Parathyroid adenoma (tissue), 2 donors: ENCODE data around the gene POLD2.

Experiments used
- H2AFZ ChIP-seq: fragments of 300-600 bp; sonication (generic); one replicate; pipeline ENCODE4 v1.7.0; 2017; ENCODE audit warnings: antibody characterized with exemption, mild to moderate bottlenecking
- H3K27ac ChIP-seq: fragments of 300-600 bp; sonication (generic); one replicate; pipeline ENCODE4 v1.7.0; 2017
- H3K27me3 ChIP-seq: fragments of 300-600 bp; sonication (generic); one replicate; pipeline ENCODE4 v1.7.0; 2017; ENCODE audit warnings: low read length; ENCODE audit not compliant: control insufficient read depth, insufficient read depth
- H3K36me3 ChIP-seq: fragments of 300-600 bp; sonication (generic); one replicate; pipeline ENCODE4 v1.7.0; 2017; ENCODE audit warnings: low read length; ENCODE audit not compliant: control insufficient read depth, insufficient read depth
- H3K4me1 ChIP-seq: fragments of 300-600 bp; sonication (generic); one replicate; pipeline ENCODE4 v1.7.0; 2017; ENCODE audit warnings: control low read depth
- H3K4me2 ChIP-seq: fragments of 300-600 bp; sonication (generic); one replicate; pipeline ENCODE4 v1.7.0; 2017; ENCODE audit warnings: low read length
- H3K4me3 ChIP-seq: fragments of 300-600 bp; sonication (generic); one replicate; pipeline ENCODE4 v1.7.0; 2017; ENCODE audit warnings: low read depth, low read length
- H3K79me2 ChIP-seq: fragments of 300-600 bp; sonication (generic); one replicate; pipeline ENCODE4 v1.7.0; 2017; ENCODE audit warnings: control low read depth
- H3K9ac ChIP-seq: fragments of 300-600 bp; sonication (generic); one replicate; pipeline ENCODE4 v1.7.0; 2017; ENCODE audit warnings: mild to moderate bottlenecking
- H3K9me3 ChIP-seq: fragments of 300-600 bp; sonication (generic); one replicate; pipeline ENCODE4 v1.7.0; 2017; ENCODE audit warnings: low read length; ENCODE audit not compliant: control insufficient read depth
- TF ChIP-seq, protein P1 (sequence below): fragments of 300-600 bp; sonication (generic); IDR thresholded peaks from one replicate; pipeline ENCODE4 v1.7.0; 2017; ENCODE audit warnings: antibody characterized with exemption, mild to moderate bottlenecking
- donor health status: primary hyperparathyroidism.

Gene POLD2

DNA sequence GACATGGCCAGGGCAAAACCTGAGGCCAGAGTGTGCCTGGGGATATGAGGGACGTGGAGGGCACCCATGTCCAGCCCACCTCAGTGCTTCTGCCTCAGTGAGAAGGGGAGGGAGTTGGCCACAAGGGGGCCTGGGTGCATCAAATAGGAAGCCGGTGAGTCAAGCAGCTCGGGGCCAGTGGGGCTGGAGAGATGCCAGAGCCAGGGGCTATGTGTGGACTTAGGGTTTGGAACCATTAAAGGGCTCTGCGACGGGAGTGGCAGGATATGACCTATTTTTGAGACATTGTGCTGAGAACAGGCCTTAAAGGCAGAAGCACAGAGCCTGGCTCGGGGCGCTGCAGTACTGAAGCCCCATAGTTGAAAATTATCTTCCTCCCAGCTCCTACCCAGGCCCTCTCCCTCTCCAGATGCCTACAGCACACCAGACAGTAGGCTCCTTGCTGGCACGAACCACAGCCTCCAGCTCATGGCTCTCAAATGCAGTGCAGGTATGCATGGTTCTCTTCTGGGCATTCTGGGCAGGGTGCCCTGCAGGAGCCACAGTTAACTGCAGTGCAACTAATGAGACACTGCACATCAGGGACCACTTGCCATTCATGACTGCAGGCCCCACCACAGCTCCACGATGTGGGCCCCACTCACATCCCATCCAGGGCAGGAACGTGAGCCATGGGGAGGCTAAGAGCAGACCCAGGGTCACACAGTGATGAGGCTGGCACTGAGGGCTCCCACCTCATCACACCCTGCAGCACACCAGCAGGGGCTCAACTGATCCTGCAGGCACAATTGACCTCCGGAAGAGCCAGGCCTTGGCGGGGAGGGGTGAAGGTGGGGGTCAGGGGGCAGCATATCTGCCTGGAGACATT is 50.8 kb downstream of the POLD2 start:
- H3K4me2 ChIP-seq, result no peak overlapping the region
- H3K36me3 ChIP-seq, result no peaks in the 10 kb centered on the region
- H3K79me2 ChIP-seq, result no peaks in the 10 kb centered on the region
- H2AFZ ChIP-seq, result no peak overlapping the region
- TF ChIP-seq, protein P1, sequence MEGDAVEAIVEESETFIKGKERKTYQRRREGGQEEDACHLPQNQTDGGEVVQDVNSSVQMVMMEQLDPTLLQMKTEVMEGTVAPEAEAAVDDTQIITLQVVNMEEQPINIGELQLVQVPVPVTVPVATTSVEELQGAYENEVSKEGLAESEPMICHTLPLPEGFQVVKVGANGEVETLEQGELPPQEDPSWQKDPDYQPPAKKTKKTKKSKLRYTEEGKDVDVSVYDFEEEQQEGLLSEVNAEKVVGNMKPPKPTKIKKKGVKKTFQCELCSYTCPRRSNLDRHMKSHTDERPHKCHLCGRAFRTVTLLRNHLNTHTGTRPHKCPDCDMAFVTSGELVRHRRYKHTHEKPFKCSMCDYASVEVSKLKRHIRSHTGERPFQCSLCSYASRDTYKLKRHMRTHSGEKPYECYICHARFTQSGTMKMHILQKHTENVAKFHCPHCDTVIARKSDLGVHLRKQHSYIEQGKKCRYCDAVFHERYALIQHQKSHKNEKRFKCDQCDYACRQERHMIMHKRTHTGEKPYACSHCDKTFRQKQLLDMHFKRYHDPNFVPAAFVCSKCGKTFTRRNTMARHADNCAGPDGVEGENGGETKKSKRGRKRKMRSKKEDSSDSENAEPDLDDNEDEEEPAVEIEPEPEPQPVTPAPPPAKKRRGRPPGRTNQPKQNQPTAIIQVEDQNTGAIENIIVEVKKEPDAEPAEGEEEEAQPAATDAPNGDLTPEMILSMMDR, result peak; percentile 49
- H3K27me3 ChIP-seq, result no peaks in the 10 kb centered on the region
- no peak overlapping the region for H3K9ac ChIP-seq
- H3K4me1 ChIP-seq, result peaks cover 4% of the 10 kb centered on the region
- H3K9me3 ChIP-seq, result no peaks in the 10 kb centered on the region
- H3K27ac ChIP-seq, result no peak overlapping the region
- no peak overlapping the region for H3K4me3 ChIP-seq

DNA sequence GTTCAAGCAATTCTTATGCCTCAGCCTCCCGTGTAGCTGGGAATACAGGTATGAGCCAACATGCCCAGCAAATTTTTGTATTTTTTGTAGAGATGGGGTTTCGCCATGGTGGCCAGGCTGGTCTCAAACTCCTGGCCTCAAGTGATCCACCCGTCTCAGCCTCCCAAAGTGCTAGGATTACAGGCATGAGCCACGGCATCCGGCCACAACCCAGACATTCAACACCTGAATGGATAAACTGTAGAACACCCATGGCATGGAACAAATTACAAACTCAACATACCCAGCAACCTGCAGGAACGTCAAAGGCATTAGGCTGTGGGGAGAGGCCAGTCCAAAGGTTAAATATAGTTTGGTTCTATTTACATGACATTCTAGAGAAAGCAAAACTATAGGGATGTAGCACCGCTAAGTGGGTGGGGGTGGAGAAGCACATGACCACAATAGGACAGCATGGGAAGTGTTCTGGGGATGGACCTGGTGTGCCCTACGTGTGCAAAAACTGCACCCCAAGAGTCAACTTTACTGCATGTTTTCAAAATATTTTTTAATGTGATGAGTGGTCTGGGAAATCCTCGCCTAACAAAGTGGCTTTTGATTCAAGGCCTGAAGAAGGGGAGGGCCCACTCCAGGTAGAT is 51.5 kb downstream of the POLD2 start:
- Histone ChIP-seq H3K4me2 (no peak overlapping the region), H3K4me1 (peaks cover 7% of the 10 kb centered on the region), H3K27me3 (no peaks in the 10 kb centered on the region), H2AFZ (no peak overlapping the region), H3K4me3 (no peak overlapping the region), H3K9me3 (no peaks in the 10 kb centered on the region), H3K27ac (no peak overlapping the region), H3K79me2 (no peaks in the 10 kb centered on the region), H3K36me3 (no peaks in the 10 kb centered on the region), H3K9ac (no peak overlapping the region)
- TF ChIP-seq, protein P1, result no peak

DNA sequence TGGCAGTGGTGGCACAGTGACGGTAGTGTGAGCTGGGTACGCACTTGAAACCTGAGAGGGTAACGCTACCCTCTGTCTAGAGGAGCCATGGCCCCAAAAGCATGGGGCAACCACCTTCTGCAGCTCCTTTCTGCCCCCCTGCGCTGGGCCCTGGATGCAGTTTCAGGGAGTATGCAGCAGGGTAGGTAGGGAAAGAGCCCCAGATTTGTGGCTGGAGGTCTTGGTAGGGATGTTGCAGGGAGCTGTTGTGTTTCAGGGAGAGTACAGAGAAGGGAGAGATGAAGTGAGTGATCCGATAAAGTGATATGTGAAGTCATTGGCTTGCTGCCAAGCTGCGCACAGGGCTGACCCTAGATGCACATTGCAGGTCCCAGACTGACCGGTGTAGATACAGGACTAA is 55.3 kb downstream of the POLD2 start:
- no peak overlapping the region for H3K4me2 ChIP-seq
- no peaks in the 10 kb centered on the region for H3K9me3 ChIP-seq
- no peak overlapping the region for H3K27ac ChIP-seq
- peaks cover 23% of the 10 kb centered on the region for H3K4me1 ChIP-seq
- H3K79me2 ChIP-seq, result no peaks in the 10 kb centered on the region
- TF ChIP-seq, protein P1, result no peak
- H3K4me3 ChIP-seq, result no peak overlapping the region
- H3K27me3 ChIP-seq, result no peaks in the 10 kb centered on the region
- no peak overlapping the region for H2AFZ ChIP-seq
- H3K9ac ChIP-seq, result no peak overlapping the region
- no peaks in the 10 kb centered on the region for H3K36me3 ChIP-seq

DNA sequence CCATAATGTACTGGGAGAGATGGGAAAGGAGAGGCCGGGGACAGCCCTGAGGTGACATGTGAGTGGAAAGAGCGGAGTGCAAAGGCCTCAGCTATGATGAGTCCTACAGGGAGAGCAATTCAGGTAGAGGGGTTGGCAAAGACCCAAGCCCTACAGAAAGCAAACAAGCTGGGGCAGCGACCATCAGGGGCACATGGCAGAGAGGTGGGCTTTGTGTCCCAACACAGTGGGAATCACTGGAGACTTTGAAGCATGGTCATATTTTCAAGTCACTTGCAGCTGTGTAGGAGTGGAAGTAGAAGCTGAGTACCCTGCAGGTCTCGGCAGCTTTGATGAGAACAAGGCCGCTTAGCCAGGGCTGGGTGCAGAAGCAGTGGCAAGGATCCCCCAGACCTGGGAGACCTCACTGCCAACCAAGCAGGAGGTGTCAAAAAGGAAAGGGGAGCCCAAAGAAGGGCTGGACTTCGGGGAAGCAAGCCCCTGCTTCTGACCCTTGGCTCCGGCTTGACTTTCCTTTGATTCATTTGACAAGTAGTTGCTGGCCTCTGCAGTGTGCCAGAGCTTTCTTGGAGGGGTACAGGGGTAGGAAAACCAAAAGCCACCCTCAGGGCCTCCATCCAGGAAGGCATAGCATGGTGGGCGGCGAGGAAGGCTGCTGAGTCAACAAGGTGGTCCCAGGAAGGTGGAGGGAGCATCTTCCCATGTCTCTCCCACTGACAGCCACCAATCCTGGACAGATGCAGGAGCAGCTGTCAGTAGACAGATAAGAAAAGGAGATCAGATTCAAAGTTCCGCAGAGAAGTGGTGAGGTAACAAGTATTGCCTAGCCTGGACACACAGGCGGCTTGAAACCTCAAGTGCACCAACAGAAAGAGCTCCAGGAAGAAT is 56.0 kb downstream of the POLD2 start:
- Histone ChIP-seq H3K27me3 (no peaks in the 10 kb centered on the region), H3K79me2 (no peaks in the 10 kb centered on the region), H3K9ac (no peak overlapping the region), H3K4me2 (no peak overlapping the region), H3K36me3 (no peaks in the 10 kb centered on the region), H3K27ac (no peak overlapping the region), H2AFZ (no peak overlapping the region), H3K9me3 (no peaks in the 10 kb centered on the region), H3K4me1 (peaks cover 23% of the 10 kb centered on the region), H3K4me3 (no peak overlapping the region)
- TF ChIP-seq, protein P1, result no peak
